GM12892 (cell line): Measurements from ENCODE around the gene SYT3.

Source experiments
- POLR2A ChIP-seq: IDR thresholded peaks from 2 replicates; pipeline ENCODE4 v1.6.1; 2011; ENCODE audit warnings: low read depth, low read length, control low read depth
- POLR2AphosphoS5 ChIP-seq: IDR thresholded peaks from 2 replicates; pipeline ENCODE4 v1.6.1; 2011; ENCODE audit warnings: low read depth, low read length, control low read depth

- TF ChIP-seq POLR2A (no peak), POLR2AphosphoS5 (no peak)
These were observed 12.9 kb downstream of the SYT3 start for GRCh38 chr19:50626795-50627194.
